HG03135 (cell line): ENCODE results near the gene MEGF10.

Experiments
- ATAC-seq: cut with Tn5 transposase; IDR thresholded peaks from one replicate; pipeline ENCODE4 v1.9.1; 2021; ENCODE audit warnings: mild to moderate bottlenecking, moderate library complexity; ENCODE audit not compliant: unreplicated experiment

The MEGF10 gene

DNA sequence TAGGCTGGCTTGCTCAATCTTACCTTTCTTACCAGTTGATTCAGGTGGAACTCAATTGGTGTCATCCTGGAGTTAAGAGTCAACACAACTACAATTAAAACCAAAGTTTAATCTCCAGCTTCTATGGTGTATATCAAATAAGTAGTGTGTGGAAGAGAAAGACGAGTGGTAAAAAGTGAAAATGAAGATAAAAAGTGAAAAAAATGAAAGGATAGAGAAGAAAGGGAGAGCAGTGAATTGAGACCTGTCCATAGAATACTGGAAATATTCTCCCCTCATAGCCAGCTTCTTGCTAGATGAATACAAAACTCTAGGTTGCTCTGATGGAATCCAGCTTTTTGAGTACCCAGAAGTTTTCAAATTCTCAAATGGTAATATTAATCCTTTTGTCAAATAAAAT, 76.4 kb downstream of the MEGF10 start:
- no peak for ATAC-seq

GRCh38 chr5:127367946-127368465, 77.4 kb downstream of the MEGF10 start:
- ATAC-seq, result no peak

- no peak for ATAC-seq
Measured at GRCh38 chr5:127369796-127370195, 79.2 kb downstream of the MEGF10 start.

DNA sequence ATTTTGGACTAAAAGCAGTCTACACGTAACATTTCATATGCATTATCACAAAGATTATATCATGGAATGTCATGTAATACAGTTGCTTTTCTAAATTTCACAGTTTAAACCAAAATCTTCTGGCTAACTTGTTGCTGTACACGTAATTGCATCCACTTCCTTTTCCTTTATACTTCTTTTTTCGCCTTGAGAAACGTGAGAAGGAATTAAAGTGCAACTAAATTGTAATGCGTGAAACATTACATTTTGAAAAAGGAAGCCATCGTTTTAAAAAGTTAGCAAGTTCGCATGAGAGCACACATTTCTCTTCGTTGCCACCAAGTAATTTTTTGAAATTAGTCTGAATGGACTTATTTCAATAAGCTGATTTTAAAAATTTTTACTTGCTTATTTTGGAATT, 80.0 kb downstream of the MEGF10 start:
- no peak for ATAC-seq

GRCh38 chr5:127373858-127374491, 83.4 kb downstream of the MEGF10 start:
- ATAC-seq, result no peak

DNA sequence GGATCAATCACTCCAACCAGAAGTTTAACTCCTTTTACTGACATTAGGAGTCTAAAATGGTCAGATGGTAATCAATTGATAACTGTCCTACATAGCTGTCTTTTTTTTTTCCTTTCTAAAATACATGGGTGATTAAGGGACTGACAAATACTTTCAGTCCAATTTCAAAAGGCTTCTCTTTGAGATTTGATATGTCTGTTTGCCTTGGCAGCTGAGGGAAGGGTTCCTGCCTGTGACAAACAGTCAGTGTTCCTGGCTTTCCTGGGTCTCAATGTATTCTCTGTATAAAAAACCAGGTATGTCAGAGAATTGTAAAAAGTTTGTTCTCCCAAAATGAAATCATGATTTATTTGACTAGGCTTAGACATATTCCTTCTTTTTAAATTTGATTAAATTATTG, 84.5 kb downstream of the MEGF10 start:
- ATAC-seq, result no peak

DNA sequence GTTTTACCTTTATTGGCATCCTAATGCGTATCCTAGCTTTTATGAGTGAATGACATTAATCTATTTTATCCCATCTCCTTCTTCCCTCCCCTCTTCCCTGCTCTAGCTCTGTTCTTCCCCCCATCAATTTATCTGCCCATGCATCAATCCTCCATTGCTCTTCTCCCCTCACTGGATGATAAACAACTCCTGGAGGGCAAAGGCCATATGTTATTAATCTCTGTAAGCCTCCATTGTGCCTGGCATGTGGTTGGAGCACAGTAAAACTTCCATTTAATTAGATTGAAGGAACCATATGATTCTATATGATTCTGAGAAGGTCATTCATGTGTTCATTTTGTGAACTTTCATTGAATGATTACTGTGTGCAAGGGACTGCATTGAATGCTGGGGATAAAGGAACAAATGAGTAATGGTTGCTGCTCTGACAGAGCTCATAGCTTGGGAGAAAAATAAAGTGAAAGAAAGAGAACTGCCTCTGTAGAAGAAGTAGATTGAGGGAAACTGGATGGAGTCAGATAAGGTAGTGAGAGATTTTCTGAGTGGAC, 85.0 kb downstream of the MEGF10 start:
- ATAC-seq, result no peak

- no peak for ATAC-seq
Measured at GRCh38 chr5:127377651-127378050, 87.1 kb downstream of the MEGF10 start.

- no peak for ATAC-seq
Measured at GRCh38 chr5:127385936-127386335, 95.3 kb downstream of the MEGF10 start.

DNA sequence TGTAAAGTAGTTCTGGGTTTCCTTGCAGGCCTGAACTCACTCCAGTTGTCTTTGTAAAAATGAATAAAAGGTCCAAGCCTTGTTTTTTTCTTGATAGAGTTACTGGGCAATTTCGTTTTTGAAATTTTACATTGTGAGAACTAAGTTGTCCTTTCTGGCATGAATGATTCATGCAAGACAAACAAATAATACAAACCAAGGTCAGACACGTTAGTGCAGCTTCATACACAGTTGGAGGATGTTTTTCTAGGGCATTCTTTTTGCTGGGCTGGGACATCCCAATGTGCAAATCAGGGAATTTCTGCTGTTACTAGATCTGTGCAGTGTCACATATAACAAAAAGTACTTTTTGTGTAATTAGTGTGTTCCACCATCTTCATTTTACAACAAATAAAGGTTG, 96.0 kb downstream of the MEGF10 start:
- no peak for ATAC-seq

DNA sequence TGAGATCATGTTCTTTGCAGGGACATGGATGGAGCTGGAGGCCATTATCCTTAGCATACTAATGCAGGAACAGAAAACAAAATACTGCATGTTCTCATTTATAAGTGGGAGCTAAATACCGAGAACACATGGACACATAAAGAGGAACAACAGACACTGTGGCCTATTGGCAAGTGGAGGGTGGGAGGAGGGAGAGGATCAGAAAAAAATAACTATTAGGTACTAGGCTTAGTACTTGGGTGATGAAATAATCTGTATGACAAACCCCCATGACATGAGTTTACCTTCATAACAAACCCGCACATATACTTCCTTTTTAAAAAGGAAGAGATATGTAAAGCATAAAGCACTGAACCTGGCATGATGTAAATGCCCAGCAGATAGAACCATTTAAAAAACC, 99.0 kb downstream of the MEGF10 start:
- ATAC-seq, result no peak

- no peak for ATAC-seq
Measured at GRCh38 chr5:127392762-127393161, 102.2 kb downstream of the MEGF10 start.

DNA sequence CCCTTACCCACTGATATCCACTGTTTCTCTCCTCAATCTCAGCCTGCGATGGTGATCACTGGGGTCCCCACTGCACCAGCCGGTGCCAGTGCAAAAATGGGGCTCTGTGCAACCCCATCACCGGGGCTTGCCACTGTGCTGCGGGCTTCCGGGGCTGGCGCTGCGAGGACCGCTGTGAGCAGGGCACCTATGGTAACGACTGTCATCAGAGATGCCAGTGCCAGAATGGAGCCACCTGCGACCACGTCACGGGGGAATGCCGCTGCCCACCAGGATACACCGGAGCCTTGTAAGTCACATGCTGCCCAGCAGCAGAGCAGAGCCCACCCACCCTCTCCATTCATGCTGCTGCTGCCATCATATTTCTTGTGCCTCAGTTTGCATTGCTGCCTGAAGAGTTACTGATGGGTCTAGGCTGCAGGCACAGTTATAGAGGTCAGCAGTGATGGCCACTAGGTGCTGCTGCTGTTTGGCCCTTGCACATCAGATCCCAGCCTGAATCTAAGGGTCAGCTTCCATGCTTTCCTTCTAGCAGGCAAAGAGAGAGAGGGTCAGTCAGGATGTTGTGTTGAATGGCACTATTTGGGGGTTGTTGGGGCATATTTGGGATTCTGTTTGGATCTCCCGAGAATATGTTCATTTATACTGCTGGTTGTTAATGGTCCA, 106.0 kb downstream of the MEGF10 start:
- no peak for ATAC-seq

GRCh38 chr5:127398508-127398907, 107.9 kb downstream of the MEGF10 start:
- ATAC-seq, result no peak

GRCh38 chr5:127399068-127399467, 108.5 kb downstream of the MEGF10 start:
- ATAC-seq, result no peak

DNA sequence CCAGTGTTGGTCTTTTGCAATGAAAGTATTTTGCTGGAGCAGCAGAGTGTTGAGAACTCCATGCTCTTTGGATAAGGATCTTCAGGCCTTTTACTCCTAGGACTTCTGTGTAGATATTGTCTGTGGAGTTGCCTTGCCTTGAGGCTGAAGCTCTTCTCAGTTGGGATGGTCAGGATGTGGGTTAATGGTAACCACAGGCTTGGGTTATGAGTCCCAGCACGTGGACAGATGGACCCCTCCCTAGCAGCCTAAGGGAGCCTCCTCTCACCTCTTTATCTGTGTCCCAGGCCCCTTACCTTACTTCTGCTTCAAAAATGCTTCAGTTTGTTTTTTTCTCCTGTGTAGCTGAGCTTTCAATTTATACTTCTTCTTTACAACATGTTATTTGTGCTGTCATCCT, 109.9 kb downstream of the MEGF10 start:
- no peak for ATAC-seq

DNA sequence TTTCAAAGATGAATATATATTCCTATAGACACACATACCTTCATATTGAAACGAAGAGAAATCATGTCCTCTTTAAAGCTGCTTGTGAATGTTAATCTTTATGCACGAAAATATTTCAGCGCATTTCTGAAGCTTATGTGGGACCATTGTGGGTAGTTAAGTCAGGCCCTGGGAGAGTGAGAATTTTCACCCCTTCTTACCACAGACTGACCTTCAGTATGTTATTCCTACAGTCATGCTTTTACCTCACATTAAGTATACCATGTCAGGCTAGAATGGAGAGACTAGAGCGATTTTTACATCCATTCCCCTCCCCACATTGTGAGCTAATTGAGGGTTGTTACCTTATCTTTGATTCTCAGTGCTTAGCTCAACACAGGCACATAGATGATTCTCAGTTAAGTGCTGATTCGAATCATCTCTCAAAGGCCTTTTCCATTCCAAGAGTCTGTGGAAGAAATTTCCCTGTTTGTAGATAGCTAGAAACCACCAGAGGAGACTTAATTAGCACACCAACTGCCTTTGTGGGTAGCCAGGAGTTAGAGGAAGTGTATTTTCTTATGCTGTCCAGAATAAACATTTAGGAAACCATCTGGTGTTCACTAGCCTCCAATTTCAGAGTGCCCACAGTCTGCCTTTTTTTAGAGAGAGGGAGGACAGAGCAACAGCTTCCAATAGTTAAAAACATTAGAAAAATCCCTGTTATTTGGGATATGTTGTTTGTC, 110.5 kb downstream of the MEGF10 start:
- no peak for ATAC-seq

GRCh38 chr5:127402361-127402760, 111.8 kb downstream of the MEGF10 start:
- no peak for ATAC-seq

- ATAC-seq, result no peak
Measured at GRCh38 chr5:127404190-127404589, 113.6 kb downstream of the MEGF10 start.

DNA sequence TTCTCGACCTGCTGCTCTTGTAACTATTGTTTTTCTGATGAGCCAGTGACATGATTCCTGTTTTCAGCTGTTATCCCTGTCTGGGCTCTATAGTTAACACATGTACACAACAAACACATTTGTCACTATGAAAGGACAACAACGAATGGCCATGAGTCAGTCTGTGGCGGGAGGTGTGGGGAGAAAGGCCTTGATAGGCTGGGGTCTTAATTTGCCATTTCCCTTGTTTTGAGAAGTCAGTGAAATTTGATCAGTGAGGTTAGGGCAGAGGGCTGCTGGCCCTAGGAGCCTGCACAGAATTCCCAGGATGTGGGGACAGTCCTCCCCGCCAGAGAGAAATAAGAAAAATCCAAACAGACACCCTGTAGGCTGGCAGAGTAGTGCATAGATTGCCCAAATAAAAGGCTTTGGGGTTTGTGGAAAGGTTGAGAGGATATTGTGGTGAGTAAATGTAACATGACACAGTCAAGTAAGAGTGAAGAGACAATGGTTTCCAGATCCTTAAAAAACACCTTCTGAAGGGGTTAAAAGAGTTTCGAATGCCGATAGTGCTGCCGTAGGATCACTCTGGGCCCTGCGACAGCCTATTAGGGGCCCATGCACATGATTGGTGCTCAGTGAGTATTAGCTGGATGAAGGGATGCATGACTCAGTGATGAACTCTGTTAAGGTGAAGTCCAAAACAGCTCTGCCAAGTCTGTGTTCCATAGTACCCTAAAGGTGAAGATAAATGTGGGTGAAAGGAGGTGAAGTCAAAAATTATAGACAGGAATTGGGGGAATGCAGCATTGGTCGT, 115.9 kb downstream of the MEGF10 start:
- no peak for ATAC-seq
